Caco-2 (cell line): ENCODE measurements around the gene DDI1. TPM values are rescaled to one million over a fixed set of nuclear protein-coding genes. Genes with fewer than 3 reads are reported as not detected.

ENCODE experiments used
- BruUV-seq: library from RNA; stranded (reverse); fragments of 400-500 nt; replicated peaks from 2 replicates; lab custom pipeline; 2021; lab: Mats Ljungman, UMichigan
- CTCF ChIA-PET: fragments of 300-600 bp; sonication (Branson Sonifier 250); formaldehyde crosslinking; loops from one replicate; lab custom pipeline; 2022; ENCODE audit warnings: antibody characterized with exemption; lab: Charles Lee
- POLR2A ChIA-PET: fragments of 300-600 bp; sonication (Branson Sonifier 250); formaldehyde crosslinking; loops from one replicate; lab custom pipeline; 2022; ENCODE audit warnings: antibody characterized with exemption; lab: Charles Lee
- DNase-seq, 2 experiments: peaks; one replicate each; pipeline versions ENCODE4 v3.0.0 to v3.0.0-alpha.2; 2020 to 2022
- H3K27me3 ChIP-seq: replicated peaks from 2 replicates; pipeline ENCODE4 v1.6.0; 2011; ENCODE audit warnings: low read length; ENCODE audit not compliant: control insufficient read depth, insufficient read depth
- H3K36me3 ChIP-seq: 2 replicates; pipeline ENCODE4 v1.5.1; 2011; ENCODE audit warnings: low read length; ENCODE audit not compliant: control insufficient read depth, insufficient read depth
- H3K4me1 ChIP-seq: fragments of 250-450 bp; sonication (Bioruptor Pico); 2 replicates; pipeline ENCODE4 v1.5.1; 2020; ENCODE audit warnings: mild to moderate bottlenecking
- H3K4me3 ChIP-seq: 2 replicates; pipeline ENCODE4 v1.5.1; 2011; ENCODE audit warnings: low read depth, mild to moderate bottlenecking, control low read depth, low read length
- H3K9me3 ChIP-seq: fragments of 250-450 bp; sonication (Bioruptor Pico); 2 replicates; pipeline ENCODE4 v1.5.1; 2020; ENCODE audit warnings: mild to moderate bottlenecking, moderate library complexity
- H3K27ac Mint-ChIP-seq: one replicate; pipeline ENCODE4 v1.8.0; 2022; ENCODE audit warnings: mixed read lengths; ENCODE audit not compliant: unreplicated experiment
- H3K27me3 Mint-ChIP-seq: one replicate; pipeline ENCODE4 v1.8.0; 2022; ENCODE audit warnings: mixed read lengths; ENCODE audit not compliant: insufficient read depth, unreplicated experiment
- H3K36me3 Mint-ChIP-seq: one replicate; pipeline ENCODE4 v1.8.0; 2022; ENCODE audit warnings: mild to moderate bottlenecking, mixed read lengths; ENCODE audit not compliant: insufficient read depth, unreplicated experiment
- H3K4me1 Mint-ChIP-seq: one replicate; pipeline ENCODE4 v1.8.0; 2022; ENCODE audit warnings: low read depth, mixed read lengths; ENCODE audit not compliant: unreplicated experiment
- H3K4me3 Mint-ChIP-seq: one replicate; pipeline ENCODE4 v1.8.0; 2022; ENCODE audit warnings: mild to moderate bottlenecking, moderate library complexity, mixed read lengths; ENCODE audit not compliant: unreplicated experiment
- H3K9me3 Mint-ChIP-seq: one replicate; pipeline ENCODE4 v1.8.0; 2022; ENCODE audit warnings: mixed read lengths; ENCODE audit not compliant: unreplicated experiment
- CTCF ChIP-seq, 2 experiments: fragments of 200-600 bp in 1 of 2; IDR thresholded peaks; 1 replicate in 1 of 2; 2 replicates in 1 of 2; pipeline versions ENCODE4 v1.5.1 to v1.8.0; 2011 to 2022; ENCODE audit warnings: antibody characterized with exemption in 1 of 2, control low read depth in 1 of 2, inconsistent platforms in 1 of 2, low read depth in 1 of 2, low read length in 1 of 2, mild to moderate bottlenecking in 1 of 2, moderate library complexity in 1 of 2; ENCODE audit not compliant: insufficient read depth in 1 of 2, severe bottlenecking in 1 of 2, unreplicated experiment in 1 of 2
- intact Hi-C: fragments of 100-400 bp; cut with micrococcal nuclease; formaldehyde crosslinking; loops from one replicate; pipeline ENCODE4 v1.10.0; 2022; ENCODE audit not compliant: unreplicated experiment
- total RNA-seq: library from RNA; stranded (reverse); gene quantifications from 2 replicates; pipeline ENCODE4 v1.2.3, GENCODE V29; 2022

Gene DDI1
- total RNA-seq, 1 experiment from 2014 or later, result not detected

GRCh38 chr11:104005234-104005855, 31.1 kb upstream of the DDI1 start:
- H3K36me3 ChIP-seq, result no peaks in the 10 kb centered on the region
- intact Hi-C loops, result no loop called here
- DNase-seq, result no peak
- Mint-ChIP-seq H3K4me1 (no peaks in the 10 kb centered on the region), H3K27me3 (peaks cover 2% of the 10 kb centered on the region), H3K4me3 (no peak overlapping the region), H3K9me3 (no peaks in the 10 kb centered on the region), H3K27ac (no peak overlapping the region), H3K36me3 (no peaks in the 10 kb centered on the region)
- CTCF ChIA-PET, result no interaction called here
- H3K9me3 ChIP-seq, result no peaks in the 10 kb centered on the region
- no peak for TF ChIP-seq CTCF (IDR thresholded peaks at IDR 0.05; ENCODE audit: insufficient read depth in 1 of 2, low read depth in 1 of 2, low read length in 1 of 2, severe bottlenecking in 1 of 2, unreplicated experiment in 1 of 2)
- POLR2A ChIA-PET, result no interaction called here
- BruUV-seq, result no TSS peak
- H3K27me3 ChIP-seq, result no peaks in the 10 kb centered on the region
- H3K4me1 ChIP-seq, result peaks cover 8% of the 10 kb centered on the region
- H3K4me3 ChIP-seq, result no peak overlapping the region

GRCh38 chr11:104009744-104010143, 26.7 kb upstream of the DDI1 start:
- Histone ChIP-seq H3K4me3 (no peak overlapping the region), H3K4me1 (peaks cover 8% of the 10 kb centered on the region), H3K9me3 (no peaks in the 10 kb centered on the region), H3K27me3 (no peaks in the 10 kb centered on the region), H3K36me3 (no peaks in the 10 kb centered on the region)
- peak in 1 of 2 experiments; percentile 10 for TF ChIP-seq CTCF (IDR thresholded peaks at IDR 0.05; ENCODE audit: insufficient read depth in 1 of 2, low read depth in 1 of 2, low read length in 1 of 2, severe bottlenecking in 1 of 2, unreplicated experiment in 1 of 2)
- Mint-ChIP-seq H3K4me3 (no peak overlapping the region), H3K27me3 (no peaks in the 10 kb centered on the region), H3K4me1 (no peaks in the 10 kb centered on the region), H3K9me3 (no peaks in the 10 kb centered on the region), H3K27ac (no peak overlapping the region), H3K36me3 (no peaks in the 10 kb centered on the region)
- ChIA-PET POLR2A (no interaction called here), CTCF (interaction anchor here (1.0 kb wide), 2 partner anchors 320 to 327 kb away, joined by 3 to 7 read pairs; no protein-coding TSS in a partner anchor)
- intact Hi-C loops, result no loop called here
- DNase-seq, result no peak
- no TSS peak for BruUV-seq

GRCh38 chr11:104011044-104011443, 25.4 kb upstream of the DDI1 start:
- H3K27me3 ChIP-seq, result no peaks in the 10 kb centered on the region
- H3K36me3 ChIP-seq, result no peaks in the 10 kb centered on the region
- TF ChIP-seq CTCF (IDR thresholded peaks at IDR 0.05; ENCODE audit: insufficient read depth in 1 of 2, low read depth in 1 of 2, low read length in 1 of 2, severe bottlenecking in 1 of 2, unreplicated experiment in 1 of 2), result no peak
- no peaks in the 10 kb centered on the region for H3K36me3 Mint-ChIP-seq
- H3K27ac Mint-ChIP-seq, result no peak overlapping the region
- no peak overlapping the region for H3K4me3 ChIP-seq
- POLR2A ChIA-PET, result no interaction called here
- no peaks in the 10 kb centered on the region for H3K4me1 ChIP-seq
- CTCF ChIA-PET, result no interaction called here
- H3K9me3 Mint-ChIP-seq, result no peaks in the 10 kb centered on the region
- H3K9me3 ChIP-seq, result no peaks in the 10 kb centered on the region
- intact Hi-C loops, result no loop called here
- H3K4me3 Mint-ChIP-seq, result no peak overlapping the region
- DNase-seq, result no peak
- BruUV-seq, result no TSS peak
- H3K4me1 Mint-ChIP-seq, result no peaks in the 10 kb centered on the region
- H3K27me3 Mint-ChIP-seq, result no peaks in the 10 kb centered on the region
